OCI-LY1 (cell line): Measurements from ENCODE around the gene HMGCS1.
A peak's percentile ranks its signal among the peaks of the same experiment; 100 is the strongest.

Source experiments
- H2AFZ ChIP-seq: fragments of 200-600 bp; sonication (generic), shearing (Covaris generic); 2 replicates; pipeline ENCODE4 v1.6.0; 2014; ENCODE audit warnings: antibody characterized with exemption, mild to moderate bottlenecking, low read length
- H3F3A ChIP-seq: fragments of 200-600 bp; sonication (generic), shearing (Covaris generic); 2 replicates; pipeline ENCODE4 v1.6.0; 2014; ENCODE audit warnings: mild to moderate bottlenecking, antibody characterized with exemption, low read length, moderate library complexity; ENCODE audit not compliant: insufficient read depth
- H3K27ac ChIP-seq: fragments of 200-600 bp; sonication (generic); 2 replicates; pipeline ENCODE4 v1.5.1; 2014; ENCODE audit warnings: low read length, mixed run types, mild to moderate bottlenecking, low read depth; ENCODE audit not compliant: poor library complexity, severe bottlenecking
- H3K27me3 ChIP-seq: fragments of 200-600 bp; sonication (generic); 2 replicates; pipeline ENCODE4 v1.6.0; 2014; ENCODE audit warnings: antibody characterized with exemption, mild to moderate bottlenecking, low read length, moderate library complexity; ENCODE audit not compliant: insufficient read depth
- H3K36me3 ChIP-seq: fragments of 200-600 bp; sonication (generic); 2 replicates; pipeline ENCODE4 v1.6.1; 2014; ENCODE audit warnings: mild to moderate bottlenecking, antibody characterized with exemption, low read length, moderate library complexity, mixed read lengths; ENCODE audit not compliant: insufficient read depth
- H3K4me1 ChIP-seq: fragments of 200-600 bp; sonication (generic); 2 replicates; pipeline ENCODE4 v1.5.1; 2014; ENCODE audit warnings: mild to moderate bottlenecking, low read length, moderate library complexity; ENCODE audit not compliant: insufficient read depth, severe bottlenecking
- H3K4me2 ChIP-seq: fragments of 200-600 bp; sonication (generic), shearing (Covaris generic); 2 replicates; pipeline ENCODE4 v1.6.1; 2014; ENCODE audit warnings: low read length
- H3K4me3 ChIP-seq: fragments of 200-600 bp; sonication (generic); 2 replicates; pipeline ENCODE4 v1.5.1; 2014; ENCODE audit warnings: low read length, low read depth, mild to moderate bottlenecking, mixed read lengths; ENCODE audit not compliant: poor library complexity, severe bottlenecking
- H3K79me2 ChIP-seq: fragments of 200-600 bp; shearing (Covaris generic); 2 replicates; pipeline ENCODE4 v1.6.1; 2016; ENCODE audit warnings: mixed run types, low read length, mixed read lengths; ENCODE audit not compliant: insufficient read depth
- H3K9ac ChIP-seq: fragments of 200-600 bp; sonication (generic), shearing (Covaris generic); 2 replicates; pipeline ENCODE4 v1.6.1; 2014; ENCODE audit warnings: mild to moderate bottlenecking, low read length, mixed read lengths
- H3K9me2 ChIP-seq: fragments of 200-600 bp; sonication (generic), shearing (Covaris generic); 2 replicates; pipeline ENCODE4 v1.6.1; 2014; ENCODE audit warnings: low read depth, mild to moderate bottlenecking, low read length, mixed read lengths
- H3K9me3 ChIP-seq: fragments of 200-600 bp; shearing (Covaris generic); 2 replicates; pipeline ENCODE4 v1.6.1; 2014; ENCODE audit warnings: low read length, mixed read lengths
- H4K20me1 ChIP-seq: fragments of 200-600 bp; sonication (generic), shearing (Covaris generic); 2 replicates; pipeline ENCODE4 v1.6.0; 2016; ENCODE audit warnings: mild to moderate bottlenecking, low read length; ENCODE audit not compliant: insufficient read depth
- EZH2 ChIP-seq: fragments of 200-600 bp; sonication (generic), shearing (Covaris generic); IDR thresholded peaks from 2 replicates; pipeline ENCODE4 v1.8.0; 2017; ENCODE audit warnings: borderline replicate concordance, mixed run types, mild to moderate bottlenecking, antibody characterized with exemption, low read length, moderate library complexity, mixed read lengths
- TF ChIP-seq, protein P1 (sequence below): fragments of 200-600 bp; sonication (generic), shearing (Covaris generic); IDR thresholded peaks from 2 replicates; pipeline ENCODE4 v1.5.1; 2017; ENCODE audit warnings: mild to moderate bottlenecking, antibody characterized with exemption, low read length, moderate library complexity, mixed read lengths

The HMGCS1 gene

DNA sequence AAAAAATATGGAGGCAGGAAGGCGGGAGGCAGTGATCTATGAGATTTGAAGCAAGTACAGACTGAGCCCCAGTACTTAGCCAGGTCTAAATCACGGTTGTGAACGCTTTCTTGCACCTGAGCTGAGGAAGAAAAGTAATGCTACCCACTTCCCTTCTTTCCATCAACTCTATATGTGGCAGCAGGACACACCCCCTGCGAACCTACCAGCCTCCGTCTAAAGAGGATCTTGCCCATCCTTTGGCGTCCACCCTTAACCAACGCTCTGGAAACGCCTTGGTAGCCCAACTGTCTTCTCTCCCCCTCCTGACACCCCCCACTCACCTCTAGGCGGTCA, 545 bp downstream of the HMGCS1 start:
- no peak for TF ChIP-seq EZH2
- TF ChIP-seq, protein P1, sequence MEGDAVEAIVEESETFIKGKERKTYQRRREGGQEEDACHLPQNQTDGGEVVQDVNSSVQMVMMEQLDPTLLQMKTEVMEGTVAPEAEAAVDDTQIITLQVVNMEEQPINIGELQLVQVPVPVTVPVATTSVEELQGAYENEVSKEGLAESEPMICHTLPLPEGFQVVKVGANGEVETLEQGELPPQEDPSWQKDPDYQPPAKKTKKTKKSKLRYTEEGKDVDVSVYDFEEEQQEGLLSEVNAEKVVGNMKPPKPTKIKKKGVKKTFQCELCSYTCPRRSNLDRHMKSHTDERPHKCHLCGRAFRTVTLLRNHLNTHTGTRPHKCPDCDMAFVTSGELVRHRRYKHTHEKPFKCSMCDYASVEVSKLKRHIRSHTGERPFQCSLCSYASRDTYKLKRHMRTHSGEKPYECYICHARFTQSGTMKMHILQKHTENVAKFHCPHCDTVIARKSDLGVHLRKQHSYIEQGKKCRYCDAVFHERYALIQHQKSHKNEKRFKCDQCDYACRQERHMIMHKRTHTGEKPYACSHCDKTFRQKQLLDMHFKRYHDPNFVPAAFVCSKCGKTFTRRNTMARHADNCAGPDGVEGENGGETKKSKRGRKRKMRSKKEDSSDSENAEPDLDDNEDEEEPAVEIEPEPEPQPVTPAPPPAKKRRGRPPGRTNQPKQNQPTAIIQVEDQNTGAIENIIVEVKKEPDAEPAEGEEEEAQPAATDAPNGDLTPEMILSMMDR, result no peak
- H3K36me3 ChIP-seq, result peaks cover 46% of the 10 kb centered on the region
- H3K4me1 ChIP-seq, result peaks cover 59% of the 10 kb centered on the region

DNA sequence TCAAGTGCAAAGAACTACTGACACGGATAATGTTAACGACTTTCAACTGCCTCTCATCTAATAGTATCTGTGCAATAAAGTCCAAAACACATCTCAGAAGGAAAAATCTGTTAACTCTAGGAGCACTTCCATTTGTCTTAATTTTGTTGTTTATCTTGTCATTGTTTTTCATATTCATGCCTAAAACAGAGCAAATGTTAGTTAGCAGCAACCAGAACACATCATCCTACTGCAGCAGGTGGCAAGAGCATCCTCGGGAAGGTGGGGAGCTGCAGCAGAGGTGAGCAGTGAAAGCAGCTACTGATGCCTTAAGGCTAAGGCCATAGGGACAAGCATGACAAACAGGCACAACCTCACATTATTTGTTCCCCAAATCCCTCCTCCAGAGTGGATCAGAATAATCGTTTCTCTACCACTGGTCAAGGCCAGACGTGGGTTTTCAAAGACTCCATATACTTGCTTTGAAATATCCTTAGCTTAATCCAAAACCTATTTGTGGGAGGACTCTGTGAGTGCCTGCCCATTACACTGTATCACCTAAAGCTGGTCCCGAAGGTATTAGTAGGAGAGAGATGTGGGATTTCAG, 1.0 kb downstream of the HMGCS1 start:
- Histone ChIP-seq H3K36me3 (peaks cover 51% of the 10 kb centered on the region), H3K4me2 (peak overlapping the region; percentile 91), H3K4me1 (peaks cover 64% of the 10 kb centered on the region), H3K27ac (peak overlapping the region; percentile 87), H3K4me3 (peak overlapping the region; percentile 81), H3K9me3 (no peaks in the 10 kb centered on the region), H3K27me3 (no peaks in the 10 kb centered on the region), H3F3A (no peaks in the 10 kb centered on the region), H2AFZ (no peak overlapping the region), H4K20me1 (no peaks in the 10 kb centered on the region), H3K9me2 (no peaks in the 10 kb centered on the region), H3K79me2 (peaks cover 60% of the 10 kb centered on the region), H3K9ac (peak overlapping the region; percentile 77)
- TF ChIP-seq, protein P1, result no peak
- TF ChIP-seq EZH2, result no peak

More for the DNA sequence above, 545 bp downstream of the HMGCS1 start:
- H3K9me3 ChIP-seq, result no peaks in the 10 kb centered on the region
- H4K20me1 ChIP-seq, result no peaks in the 10 kb centered on the region
- peak overlapping the region; percentile 91 for H3K4me2 ChIP-seq
- no peaks in the 10 kb centered on the region for H3K27me3 ChIP-seq
- peak overlapping the region; percentile 77 for H3K9ac ChIP-seq
- H3K79me2 ChIP-seq, result peaks cover 55% of the 10 kb centered on the region
- H3K4me3 ChIP-seq, result peak overlapping the region; percentile 81
- no peaks in the 10 kb centered on the region for H3K9me2 ChIP-seq
- no peaks in the 10 kb centered on the region for H3F3A ChIP-seq
- peak overlapping the region; percentile 87 for H3K27ac ChIP-seq
- H2AFZ ChIP-seq, result no peak overlapping the region

DNA sequence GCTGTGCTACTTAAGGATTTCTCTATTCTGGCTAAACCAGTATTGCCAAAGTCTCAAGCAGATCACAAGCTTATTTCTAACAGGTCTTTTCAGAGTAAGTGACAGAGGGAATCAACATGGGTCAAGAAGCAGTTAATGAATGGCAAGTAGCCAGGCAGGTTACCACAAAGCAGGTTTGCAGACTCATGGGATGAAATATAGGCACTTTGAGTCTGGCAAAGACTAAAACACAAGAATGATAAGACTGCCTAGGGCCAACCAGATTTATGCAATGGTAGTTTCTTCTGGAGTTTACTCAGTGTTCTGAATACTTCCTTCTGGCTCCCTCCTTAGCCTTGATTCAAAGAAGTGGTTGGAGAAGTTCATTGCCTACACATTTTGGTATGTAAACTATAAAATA, 3.6 kb downstream of the HMGCS1 start:
- H3K27me3 ChIP-seq, result no peaks in the 10 kb centered on the region
- H3K9me2 ChIP-seq, result no peaks in the 10 kb centered on the region
- peak overlapping the region; percentile 14; the same call in 1 of the 2 replicates for H3K9ac ChIP-seq
- H3K4me3 ChIP-seq, result peak overlapping the region; percentile 21
- no peaks in the 10 kb centered on the region for H3K9me3 ChIP-seq
- H3K4me2 ChIP-seq, result peak overlapping the region; percentile 91
- H3K79me2 ChIP-seq, result peaks cover 80% of the 10 kb centered on the region
- H3K36me3 ChIP-seq, result peaks cover 67% of the 10 kb centered on the region
- H2AFZ ChIP-seq, result no peak overlapping the region
- no peaks in the 10 kb centered on the region for H3F3A ChIP-seq
- H4K20me1 ChIP-seq, result 0 out of 2 replicates have a peak, but pooled peaks cover under 1% of the 10 kb centered on the region
- H3K27ac ChIP-seq, result peak overlapping the region; percentile 36
- H3K4me1 ChIP-seq, result peaks cover 73% of the 10 kb centered on the region
- no peak for TF ChIP-seq EZH2
- TF ChIP-seq, protein P1, result no peak
